SK-N-SH treated with all-trans-retinoic acid at 6 μM for 48 hours (cell line): Measurements from ENCODE around the gene RASSF4.

Source experiments
- ATAC-seq: fragments of 200-7000 bp; cut with Tn5 transposase; 3 replicates; pipeline ENCODE4 v1.9.1; 2020; ENCODE audit warnings: mild to moderate bottlenecking, moderate library complexity
- ARNTL ChIP-seq: fragments of 450-650 bp; formaldehyde crosslinking; IDR thresholded peaks from 2 replicates; pipeline ENCODE4 v1.5.0; 2020; ENCODE audit warnings: low read depth, mild to moderate bottlenecking, moderate library complexity, borderline replicate concordance
- BACH2 ChIP-seq: fragments of 250-450 bp; sonication (Bioruptor Pico); IDR thresholded peaks from 2 replicates; pipeline ENCODE4 v1.9.0; 2021; ENCODE audit warnings: mild to moderate bottlenecking, borderline replicate concordance
- CSDC2 ChIP-seq: fragments of 250-450 bp; sonication (Bioruptor Pico); IDR thresholded peaks from 2 replicates; pipeline ENCODE4 v1.5.0; 2020; ENCODE audit warnings: mild to moderate bottlenecking, moderate library complexity
- ESRRG ChIP-seq: fragments of 250-450 bp; sonication (Bioruptor Pico); IDR thresholded peaks from 2 replicates; pipeline ENCODE4 v1.6.1; 2021; ENCODE audit warnings: mild to moderate bottlenecking
- GLIS3 ChIP-seq: fragments of 250-450 bp; sonication (Bioruptor Pico); IDR thresholded peaks from 2 replicates; pipeline ENCODE4 v1.5.0; 2020; ENCODE audit warnings: mild to moderate bottlenecking, moderate library complexity
- ISL1 ChIP-seq: fragments of 250-450 bp; sonication (Bioruptor Pico); IDR thresholded peaks from 2 replicates; pipeline ENCODE4 v2.1.2; 2022; ENCODE audit warnings: mild to moderate bottlenecking, moderate library complexity
- OSR1 ChIP-seq: fragments of 250-450 bp; sonication (Bioruptor Pico); IDR thresholded peaks from 2 replicates; pipeline ENCODE4 v1.8.0; 2022; ENCODE audit warnings: moderate library complexity, mild to moderate bottlenecking, inconsistent platforms
- PATZ1 ChIP-seq: fragments of 250-450 bp; sonication (Bioruptor Pico); IDR thresholded peaks from 2 replicates; pipeline ENCODE4 v1.8.0; 2020; ENCODE audit warnings: mild to moderate bottlenecking, moderate library complexity, borderline replicate concordance
- POU6F1 ChIP-seq: fragments of 250-450 bp; sonication (Bioruptor Pico); IDR thresholded peaks from 2 replicates; pipeline ENCODE4 v1.8.0; 2021; ENCODE audit warnings: low read depth, mild to moderate bottlenecking, moderate library complexity, borderline replicate concordance
- PPARA ChIP-seq: fragments of 250-450 bp; sonication (Bioruptor Pico); IDR thresholded peaks from 2 replicates; pipeline ENCODE4 v1.5.0; 2020; ENCODE audit warnings: mild to moderate bottlenecking, borderline replicate concordance
- RARB ChIP-seq: fragments of 250-450 bp; sonication (Bioruptor Pico); IDR thresholded peaks from 2 replicates; pipeline ENCODE4 v1.8.0; 2021; ENCODE audit warnings: mild to moderate bottlenecking, moderate library complexity
- SNAI2 ChIP-seq: fragments of 250-450 bp; sonication (Bioruptor Pico); IDR thresholded peaks from 2 replicates; pipeline ENCODE4 v1.5.0; 2020; ENCODE audit warnings: mild to moderate bottlenecking, moderate library complexity
- TCF4 ChIP-seq: fragments of 250-450 bp; sonication (Bioruptor Pico); IDR thresholded peaks from 2 replicates; pipeline ENCODE4 v1.8.0; 2021; ENCODE audit warnings: mild to moderate bottlenecking, moderate library complexity, borderline replicate concordance
- TOX ChIP-seq: fragments of 250-450 bp; sonication (Bioruptor Pico); IDR thresholded peaks from 2 replicates; pipeline ENCODE4 v1.8.0; 2021; ENCODE audit warnings: mild to moderate bottlenecking, moderate library complexity, borderline replicate concordance
- TSHZ2 ChIP-seq: fragments of 250-450 bp; sonication (Bioruptor Pico); IDR thresholded peaks from 2 replicates; pipeline ENCODE4 v1.5.0; 2020; ENCODE audit warnings: mild to moderate bottlenecking, moderate library complexity
- ZC3H10 ChIP-seq: fragments of 250-450 bp; sonication (Bioruptor Pico); IDR thresholded peaks from 2 replicates; pipeline ENCODE4 v1.5.1; 2021; ENCODE audit warnings: mild to moderate bottlenecking, moderate library complexity
- ZFP3 ChIP-seq: fragments of 250-450 bp; sonication (Bioruptor Pico); IDR thresholded peaks from 2 replicates; pipeline ENCODE4 v1.5.0; 2020; ENCODE audit warnings: mild to moderate bottlenecking, moderate library complexity
- ZFP30 ChIP-seq: fragments of 450-650 bp; formaldehyde crosslinking; IDR thresholded peaks from 2 replicates; pipeline ENCODE4 v1.5.0; 2022; ENCODE audit warnings: mild to moderate bottlenecking, moderate library complexity
- ZNF565 ChIP-seq: fragments of 450-650 bp; formaldehyde crosslinking; conservative IDR thresholded peaks from 2 replicates; pipeline ENCODE4 v1.5.0; 2020; ENCODE audit warnings: low read depth, mild to moderate bottlenecking, moderate library complexity
- ZNF70 ChIP-seq: fragments of 450-650 bp; formaldehyde crosslinking; IDR thresholded peaks from 2 replicates; pipeline ENCODE4 v1.5.0; 2020; ENCODE audit warnings: mild to moderate bottlenecking, moderate library complexity
- ZNF8 ChIP-seq: fragments of 450-650 bp; formaldehyde crosslinking; IDR thresholded peaks from 2 replicates; pipeline ENCODE4 v1.5.0; 2020; ENCODE audit warnings: mild to moderate bottlenecking, moderate library complexity
- TF ChIP-seq, protein P1 (sequence below): fragments of 250-450 bp; sonication (Bioruptor Pico); IDR thresholded peaks from 2 replicates; pipeline ENCODE4 v1.5.1; 2020; ENCODE audit warnings: low read depth, mild to moderate bottlenecking, moderate library complexity

Gene RASSF4

GRCh38 chr10:44950326-44951225 is 9.0 kb upstream of the RASSF4 start:
- no peak for ATAC-seq
- no peak for TF ChIP-seq ZFP30
- TF ChIP-seq ZNF565, result no peak
- TF ChIP-seq TCF4 (CRISPR knock-in tag), result no peak
- no peak for TF ChIP-seq TOX (CRISPR knock-in tag)
- TF ChIP-seq ZNF8 (CRISPR knock-in tag), result no peak
- TF ChIP-seq PATZ1 (CRISPR knock-in tag), result no peak
- no peak for TF ChIP-seq ZFP3 (CRISPR knock-in tag)
- no peak for TF ChIP-seq ARNTL (CRISPR knock-in tag)
- no peak for TF ChIP-seq SNAI2 (CRISPR knock-in tag)
- no peak for TF ChIP-seq RARB (CRISPR knock-in tag)
- no peak for TF ChIP-seq ZNF70 (CRISPR knock-in tag)
- TF ChIP-seq POU6F1 (CRISPR knock-in tag), result no peak
- TF ChIP-seq ESRRG (CRISPR knock-in tag), result no peak
- no peak for TF ChIP-seq PPARA
- no peak for TF ChIP-seq GLIS3 (CRISPR knock-in tag)
- TF ChIP-seq TSHZ2, result no peak
- no peak for TF ChIP-seq BACH2 (CRISPR knock-in tag)
- no peak for TF ChIP-seq CSDC2 (CRISPR knock-in tag)
- no peak for TF ChIP-seq ZC3H10 (CRISPR knock-in tag)
- TF ChIP-seq, protein P1, sequence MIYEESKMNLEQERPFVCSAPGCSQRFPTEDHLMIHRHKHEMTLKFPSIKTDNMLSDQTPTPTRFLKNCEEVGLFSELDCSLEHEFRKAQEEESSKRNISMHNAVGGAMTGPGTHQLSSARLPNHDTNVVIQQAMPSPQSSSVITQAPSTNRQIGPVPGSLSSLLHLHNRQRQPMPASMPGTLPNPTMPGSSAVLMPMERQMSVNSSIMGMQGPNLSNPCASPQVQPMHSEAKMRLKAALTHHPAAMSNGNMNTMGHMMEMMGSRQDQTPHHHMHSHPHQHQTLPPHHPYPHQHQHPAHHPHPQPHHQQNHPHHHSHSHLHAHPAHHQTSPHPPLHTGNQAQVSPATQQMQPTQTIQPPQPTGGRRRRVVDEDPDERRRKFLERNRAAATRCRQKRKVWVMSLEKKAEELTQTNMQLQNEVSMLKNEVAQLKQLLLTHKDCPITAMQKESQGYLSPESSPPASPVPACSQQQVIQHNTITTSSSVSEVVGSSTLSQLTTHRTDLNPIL (CRISPR knock-in tag), result no peak

DNA sequence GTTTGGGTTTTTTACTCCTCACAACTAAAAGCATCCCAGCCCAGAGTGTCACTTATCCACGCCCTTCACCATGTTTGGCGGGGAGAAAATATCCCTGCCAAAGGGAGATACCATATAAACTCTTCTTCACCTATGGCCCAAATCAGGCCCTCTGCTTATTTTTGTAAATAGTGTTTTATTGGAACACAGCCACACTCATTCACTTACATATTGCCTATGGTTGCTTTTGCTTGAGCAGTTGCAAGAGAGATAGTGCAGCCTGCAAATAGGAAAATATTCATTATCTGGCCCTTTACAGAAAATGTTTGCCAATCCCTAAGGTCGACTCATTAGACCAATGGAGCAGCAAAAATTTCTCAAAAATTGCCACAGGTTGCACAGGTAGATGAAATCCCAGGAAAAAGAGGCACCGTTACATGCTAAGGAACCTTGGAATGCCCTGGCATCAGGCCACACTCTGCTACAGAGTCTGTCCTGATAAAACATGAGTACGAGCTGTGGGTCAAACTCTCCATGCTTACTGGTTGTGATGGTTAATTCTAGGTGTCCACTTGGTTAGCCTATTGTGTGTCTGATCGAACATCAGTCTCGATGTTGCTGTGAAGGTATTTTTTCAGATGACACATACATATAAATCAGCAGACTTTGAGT is 7.9 kb upstream of the RASSF4 start:
- no peak for ATAC-seq
- TF ChIP-seq ESRRG (CRISPR knock-in tag), result no peak
- no peak for TF ChIP-seq TCF4 (CRISPR knock-in tag)
- no peak for TF ChIP-seq ARNTL (CRISPR knock-in tag)
- no peak for TF ChIP-seq ISL1
- TF ChIP-seq TOX (CRISPR knock-in tag), result no peak
- TF ChIP-seq, protein P1 (CRISPR knock-in tag), result no peak
- no peak for TF ChIP-seq ZC3H10 (CRISPR knock-in tag)
- no peak for TF ChIP-seq OSR1
